Heart right ventricle (tissue), 12 donors: ENCODE results near the gene FGF2. TPM values are rescaled to one million over a fixed set of nuclear protein-coding genes. Genes with fewer than 3 reads are reported as not detected.

Experiments used
- polyA plus RNA-seq, 2 donors: library from polyadenylated mRNA; stranded (reverse); fragments of 200-250 nt; gene quantifications; one replicate each; pipeline ENCODE4 v1.2.3, GENCODE V29; 2013
- total RNA-seq, 10 donors: library from RNA; stranded (reverse); fragmentation: NEBNext Ultra II Directional in 3 of 10; extraction: Animal tissue kit (Norgen Biotek cat#: 25700) in 3 of 10; gene quantifications; one replicate each; pipeline versions ENCODE4 v1.2.1 to v1.2.4, GENCODE V29; 2021 to 2023
- donor health status: ischemic (EF 13 %, LVEDD 7.1; RV severe dilation, severe dysfunction).
- donor health status: healthy with polysubstance abuse.
- donor health status: DM: no; HTN: yes; CAD: no.
- donor health status: DM: no; HTN: no; CAD: no.
- donor health status: ischemic (EF 25% LVEDD 6.9; RV normal size, moderate dysfunction).
- donor health status: ischemic (EF 25% LVEDD 5.7; RV mildly dilated, moderate dysfunction).
- donor health status: healthy.
- donor health status: nonischemic (EF 11% LVEDD 7.7; RV severe dilation, severe dysfunction).
- donor health status: DM: yes; HTN: yes; CAD: no.
- donor health status: PGD.
- donor health status: ischemic (EF 29% LVEDD 5.4; RV normal size, mild dysfunction).
- donor health status: nonischemic (EF 23%, LVEDD 6.1; RV moderate dilation, normal function).

Gene FGF2
- total and polyA plus RNA-seq, 12 donors = 2.9 to 8.6 (median 5.6) TPM

Other genes with a start within 250 kb of the FGF2 start
- not detected for gene IL21, start 205.8 kb upstream of the FGF2 start, total RNA-seq
- not detected for gene IL21, start 205.8 kb upstream of the FGF2 start, polyA plus RNA-seq
- gene BBS12, start 94.1 kb upstream of the FGF2 start, total RNA-seq = 10 to 100 TPM in 1 of 10 donors, 1 to 10 TPM in 9; 3.3 to 13.3 (median 5.2) TPM
- gene BBS12, start 94.1 kb upstream of the FGF2 start, polyA plus RNA-seq = 1 to 10 TPM; 1.1 to 3.9 TPM
- gene NUDT6, start 95.8 kb downstream of the FGF2 start, total RNA-seq = 10 to 100 TPM; 10.9 to 18.3 (median 14.9) TPM
- gene NUDT6, start 95.8 kb downstream of the FGF2 start, polyA plus RNA-seq = 10 to 100 TPM in 1 of 2 donors, 1 to 10 TPM in 1; 7.7 to 25.1 TPM